HG02981 (cell line): Measurements from ENCODE around the gene PPP1R11.
"Not testable (repeated sequence)": the region's sequence is repeated elsewhere in the genome, so short reads cannot be mapped to it uniquely, and the experiment has no call there.

ENCODE experiments used
- ATAC-seq: cut with Tn5 transposase; IDR thresholded peaks from one replicate; pipeline ENCODE4 v1.9.1; 2021; ENCODE audit warnings: mild to moderate bottlenecking, moderate library complexity; ENCODE audit not compliant: unreplicated experiment

Gene PPP1R11

GRCh38 chr6:30093951-30094661, 27.1 kb downstream of the PPP1R11 start:
- ATAC-seq: no peak

- no peak for ATAC-seq
Observed at GRCh38 chr6:30096829-30097228, 29.8 kb downstream of the PPP1R11 start.

- no peak for ATAC-seq
Observed at GRCh38 chr6:30097902-30098768, 31.1 kb downstream of the PPP1R11 start.

GRCh38 chr6:30100154-30100553, 33.2 kb downstream of the PPP1R11 start:
- ATAC-seq: no peak

- no peak for ATAC-seq
Observed at GRCh38 chr6:30100585-30101443, 33.8 kb downstream of the PPP1R11 start.

GRCh38 chr6:30101444-30102413, 34.7 kb downstream of the PPP1R11 start:
- peak; percentile 71 for ATAC-seq

GRCh38 chr6:30102414-30102969, 35.5 kb downstream of the PPP1R11 start:
- no peak for ATAC-seq

GRCh38 chr6:30102970-30103871, 36.2 kb downstream of the PPP1R11 start:
- no peak for ATAC-seq

- no peak for ATAC-seq
Observed at GRCh38 chr6:30103872-30104179, 36.8 kb downstream of the PPP1R11 start.

- no peak for ATAC-seq
Observed at GRCh38 chr6:30104661-30105060, 37.7 kb downstream of the PPP1R11 start.

- ATAC-seq: no peak
Observed at GRCh38 chr6:30111266-30111856, 44.4 kb downstream of the PPP1R11 start.

GRCh38 chr6:30112402-30112994, 45.5 kb downstream of the PPP1R11 start:
- no peak for ATAC-seq

- no peak for ATAC-seq
Observed at GRCh38 chr6:30113003-30113759, 46.2 kb downstream of the PPP1R11 start, which contains the start of gene TRIM31. Gene TRIM31 (minus strand): TSS chr6:30113090. CDS start chr6:30112805, 285 bp downstream.

- no peak for ATAC-seq
Observed at GRCh38 chr6:30113841-30114240, 46.8 kb downstream of the PPP1R11 start.

- no peak for ATAC-seq
Observed at GRCh38 chr6:30116724-30117123, 49.7 kb downstream of the PPP1R11 start.

GRCh38 chr6:30118691-30119090, 51.7 kb downstream of the PPP1R11 start:
- ATAC-seq: not testable (repeated sequence)
